Measurements from ENCODE around the gene GPRC5B.

Gene GPRC5B

DNA sequence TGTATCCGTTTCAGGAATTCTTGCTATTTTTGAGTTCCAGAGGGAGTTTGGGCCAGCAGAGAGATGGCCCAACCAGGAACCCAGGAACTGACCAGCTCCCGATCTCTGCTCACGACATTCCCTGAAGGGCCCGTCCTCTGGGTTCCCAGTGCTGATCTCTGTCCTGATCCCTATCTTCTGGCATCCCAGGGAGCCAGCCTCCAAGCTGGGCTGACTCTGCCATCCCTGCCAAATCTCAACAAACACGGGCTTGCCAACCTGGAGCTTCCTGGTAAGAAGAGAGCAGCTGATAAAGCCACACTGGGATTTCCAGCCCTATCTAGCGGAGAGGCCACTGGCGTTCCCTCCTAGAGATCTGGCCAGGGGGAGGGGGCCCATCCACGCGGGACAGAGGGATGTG is 16.2 kb downstream of the GPRC5B start:
- DNase-seq, result no peak

DNA sequence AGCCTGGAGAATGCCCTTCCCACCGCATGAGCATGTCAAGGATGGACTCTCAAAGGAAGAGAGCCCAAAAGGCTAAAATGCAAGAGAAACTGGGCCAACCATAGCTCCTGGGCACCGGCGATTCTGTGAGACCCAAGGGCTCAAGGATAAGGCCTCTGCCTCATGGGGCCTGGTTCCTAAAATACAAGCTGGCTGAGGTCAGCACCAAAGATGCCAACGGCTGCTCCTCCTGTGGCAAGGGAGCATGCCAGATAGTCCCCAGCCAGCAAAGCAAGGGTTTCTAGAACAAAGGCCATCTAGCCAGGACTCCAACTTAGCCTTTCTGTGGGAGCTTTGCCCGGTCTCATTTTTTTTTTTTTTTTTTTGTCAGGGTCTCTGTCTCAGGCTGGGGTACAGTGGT is 20.1 kb downstream of the GPRC5B start:
- no peak for DNase-seq

DNA sequence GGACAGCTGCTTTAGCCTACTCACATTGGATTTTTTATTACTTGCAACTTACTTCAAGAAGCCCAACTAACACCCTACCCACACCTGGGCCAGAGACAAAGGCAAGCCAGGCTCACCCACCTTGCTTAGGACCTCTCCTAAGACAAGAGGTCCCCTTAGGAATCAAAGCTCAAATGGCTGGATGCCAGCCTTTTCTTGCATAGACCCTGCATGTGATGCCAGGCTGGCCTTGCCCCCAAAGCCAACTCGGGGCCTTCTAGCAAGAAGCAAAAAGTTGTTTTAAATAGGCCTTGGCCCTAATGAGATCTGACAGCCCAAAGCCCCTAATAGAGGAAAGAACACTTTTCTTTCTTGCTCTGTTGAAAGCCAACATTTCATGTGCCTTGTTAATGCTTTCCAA is 20.7 kb downstream of the GPRC5B start:
- DNase-seq, result no peak

DNA sequence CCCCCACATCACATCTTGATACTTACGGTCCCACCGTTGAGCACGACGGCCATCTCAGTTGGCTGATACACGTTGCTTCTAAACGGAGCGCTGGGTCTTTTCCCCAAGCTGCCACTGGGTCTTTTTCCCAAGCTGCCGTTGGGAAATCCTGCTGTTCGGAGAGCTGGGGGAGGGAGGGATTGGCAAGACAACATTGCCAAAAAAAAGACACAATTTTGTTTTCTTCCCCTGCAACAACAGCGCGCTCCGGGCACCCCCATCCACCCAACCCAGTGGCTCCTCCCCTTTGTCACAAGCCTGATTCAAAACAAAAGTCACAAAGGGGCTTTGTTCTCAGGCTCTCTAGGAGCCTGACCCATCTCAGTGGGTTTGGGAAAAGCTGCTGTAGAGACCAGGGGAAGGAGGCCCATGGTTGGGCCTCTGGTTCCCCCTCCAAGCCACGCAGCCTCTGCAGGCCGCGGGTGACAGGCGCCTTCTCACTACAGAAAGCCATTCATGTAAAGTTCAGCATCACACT is 22.8 kb downstream of the GPRC5B start:
- DNase-seq, result no peak

DNA sequence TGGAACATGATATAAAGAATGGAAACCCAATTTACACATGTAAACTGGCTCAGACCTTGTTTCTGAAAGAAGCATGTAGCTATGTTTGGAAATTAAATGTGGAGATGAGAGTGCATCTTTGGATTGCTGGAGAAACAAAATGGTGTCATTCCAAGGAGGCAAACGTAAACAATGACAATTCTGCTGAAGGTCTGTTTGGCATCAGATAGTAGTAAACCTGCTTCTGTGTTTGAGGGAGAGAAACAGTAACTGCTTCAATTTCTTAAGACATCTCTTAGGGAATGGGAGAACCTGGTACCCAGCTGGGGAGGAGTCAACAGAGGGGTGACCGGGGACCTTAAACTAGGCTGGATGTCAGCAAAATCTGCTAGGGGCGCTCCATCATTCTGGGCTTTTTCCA is 23.5 kb downstream of the GPRC5B start:
- DNase-seq, result no peak

DNA sequence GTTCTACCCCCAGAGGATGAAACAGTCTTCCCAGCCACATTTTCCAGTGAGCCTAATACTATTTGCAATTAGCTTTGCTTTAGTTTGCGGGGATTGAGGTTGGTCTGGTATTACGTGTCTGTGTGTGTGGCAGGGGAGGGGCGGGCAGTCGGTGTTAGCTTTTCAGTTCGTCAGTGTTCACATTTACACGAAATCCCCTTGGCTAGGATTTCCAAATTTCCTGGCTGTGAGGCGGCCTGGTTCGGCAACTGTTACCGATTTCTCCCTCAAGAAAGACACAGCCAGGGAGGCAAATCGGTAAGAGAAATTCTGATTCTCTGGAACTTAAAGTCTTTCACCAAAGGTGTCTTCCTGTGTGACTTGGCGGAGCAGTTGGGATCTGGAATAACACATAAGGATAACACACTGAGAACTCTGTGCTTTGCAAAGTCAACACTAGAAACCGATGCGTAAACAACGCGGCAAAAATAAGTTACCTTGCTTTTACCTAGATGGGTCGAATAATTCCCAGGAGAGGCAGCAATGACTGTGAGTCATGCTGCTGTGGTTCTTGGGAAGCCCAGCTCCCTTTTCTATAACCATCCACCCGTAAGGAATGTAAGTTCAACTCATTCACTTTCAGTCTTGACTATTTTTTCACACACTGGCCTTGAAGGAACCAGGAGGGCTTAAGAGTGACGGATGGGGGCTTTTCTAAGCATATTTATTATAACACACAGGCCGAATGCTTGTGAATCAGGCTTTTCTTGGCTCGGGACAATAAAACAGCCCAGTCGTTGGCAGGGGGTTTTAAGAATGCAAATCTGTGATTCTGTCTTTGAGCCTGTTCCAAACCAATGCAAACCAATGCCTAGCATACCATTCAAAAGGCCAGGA is 24.2 kb downstream of the GPRC5B start:
- no peak for DNase-seq

DNA sequence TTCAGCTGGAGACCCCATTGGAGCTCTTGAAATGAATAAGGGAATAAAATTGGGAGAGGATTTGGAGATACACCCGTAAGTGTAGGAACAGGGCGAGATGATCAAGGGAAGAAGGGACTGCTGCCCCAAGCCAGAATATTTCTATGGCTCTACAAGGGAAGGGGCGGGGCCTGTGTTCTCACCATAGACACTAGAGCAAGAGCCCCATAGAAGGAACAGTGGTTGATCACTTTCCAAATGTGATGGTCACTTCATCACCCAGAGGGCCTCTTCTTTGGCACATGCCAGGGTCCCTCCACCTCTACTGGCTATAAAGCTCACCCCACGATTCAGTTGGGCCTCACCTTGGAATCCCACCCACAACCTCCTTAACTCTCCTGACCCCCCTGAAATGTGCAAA is 25.0 kb downstream of the GPRC5B start:
- no peak for DNase-seq

DNA sequence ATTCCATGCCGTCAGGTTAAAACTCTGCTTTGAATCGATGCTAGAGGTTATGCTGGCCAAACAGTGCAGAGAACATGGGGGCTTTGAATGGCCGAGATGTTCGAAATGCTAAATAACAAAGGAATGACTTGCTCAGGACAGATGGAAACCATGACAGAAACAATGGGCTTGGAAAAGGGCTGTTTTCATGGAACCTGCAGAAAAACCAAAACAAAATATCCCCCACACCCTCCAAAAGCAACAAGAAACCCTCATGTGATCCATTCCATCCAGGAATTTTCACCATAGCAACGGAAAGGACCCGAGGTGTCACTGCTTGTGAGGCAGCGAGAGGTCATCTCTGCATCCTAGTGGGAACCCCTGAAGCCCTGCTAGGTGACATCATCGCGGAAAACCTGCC is 25.5 kb downstream of the GPRC5B start:
- no peak for DNase-seq

DNA sequence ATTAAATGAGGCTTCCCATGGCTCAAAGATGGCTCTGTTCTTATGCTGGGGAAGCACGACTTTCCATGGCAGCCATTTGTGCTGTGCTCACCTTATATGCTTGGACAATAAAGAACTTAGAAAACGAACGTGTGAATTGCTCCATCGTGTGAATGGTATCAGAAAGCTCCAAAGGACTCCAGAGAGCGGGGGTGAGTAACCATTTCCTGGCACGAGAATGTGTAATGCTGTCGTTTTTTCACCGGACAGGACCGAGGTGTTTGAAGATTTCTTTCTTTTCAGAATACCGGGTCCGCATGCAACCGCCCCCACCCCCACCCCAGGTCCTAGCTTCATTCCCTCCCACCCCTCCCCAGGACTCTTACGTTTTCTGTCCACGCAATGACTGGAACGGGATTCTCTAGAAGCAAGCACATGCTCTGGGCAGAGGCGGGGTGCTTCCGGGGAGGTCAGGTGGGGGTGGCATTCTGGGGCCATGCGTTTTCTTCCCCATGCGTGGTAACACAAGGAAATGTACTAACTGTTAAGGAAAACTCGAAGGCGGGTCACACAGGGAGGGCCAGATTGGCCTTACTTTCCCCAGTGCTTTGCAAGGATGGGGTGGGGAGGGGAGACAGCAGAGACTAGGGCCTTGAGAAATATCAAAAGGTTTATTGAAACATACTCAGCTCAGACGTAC is 26.2 kb downstream of the GPRC5B start:
- DNase-seq, result no peak

DNA sequence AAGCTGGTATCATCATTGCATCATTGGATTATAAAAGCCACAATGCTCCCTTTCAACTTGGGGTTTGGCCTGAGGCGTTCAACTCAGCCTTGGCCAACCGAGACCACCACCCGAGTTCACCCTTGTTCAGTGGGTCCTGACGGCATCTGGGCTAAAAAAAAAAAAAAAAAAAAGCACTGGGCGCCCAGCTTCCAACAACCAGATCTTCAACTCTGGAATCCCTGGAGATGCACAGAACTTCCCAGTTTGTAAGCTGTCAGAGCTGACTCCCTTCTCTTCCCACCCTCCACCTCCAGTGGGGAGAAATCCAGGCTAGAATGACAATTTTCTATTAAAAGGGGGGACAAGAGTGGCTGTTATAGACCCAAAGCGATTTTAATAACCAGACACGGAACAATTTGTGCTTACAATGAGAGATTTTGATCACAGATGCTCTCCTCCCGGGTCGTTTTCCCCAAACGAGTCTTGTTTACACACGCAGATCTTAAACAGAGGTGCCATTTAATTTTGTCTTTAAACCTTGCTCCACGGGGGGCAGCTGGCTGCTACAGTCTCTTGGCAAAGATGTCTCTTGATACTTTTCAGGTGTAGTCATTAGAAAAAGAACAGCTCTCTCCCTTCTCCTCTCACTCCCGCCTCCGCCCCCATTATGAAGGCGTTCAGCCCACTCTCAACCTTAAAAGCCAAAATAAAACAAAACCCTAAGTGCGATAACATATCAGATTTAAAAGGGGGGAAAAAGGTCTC is 26.9 kb downstream of the GPRC5B start:
- DNase-seq, result no peak

DNA sequence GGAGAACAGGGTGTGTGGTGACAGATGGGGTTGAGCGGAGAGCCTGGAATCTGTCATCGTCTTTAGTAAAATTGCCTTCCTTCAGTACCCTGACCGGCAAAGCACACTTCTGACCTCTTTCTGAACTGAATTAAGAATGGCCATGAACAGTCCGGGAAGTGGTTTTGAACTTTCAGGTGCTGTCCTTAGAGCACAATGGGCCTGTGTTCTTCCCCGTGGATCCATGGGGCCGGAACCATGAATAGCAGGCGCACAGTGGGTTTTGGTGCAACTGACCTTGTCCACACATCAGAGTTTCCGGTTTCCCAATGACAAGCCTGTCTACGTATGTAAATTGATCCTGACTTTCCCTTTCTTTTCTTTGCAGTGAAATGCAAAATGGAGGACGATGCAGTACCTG is 28.5 kb downstream of the GPRC5B start:
- DNase-seq, result no peak

DNA sequence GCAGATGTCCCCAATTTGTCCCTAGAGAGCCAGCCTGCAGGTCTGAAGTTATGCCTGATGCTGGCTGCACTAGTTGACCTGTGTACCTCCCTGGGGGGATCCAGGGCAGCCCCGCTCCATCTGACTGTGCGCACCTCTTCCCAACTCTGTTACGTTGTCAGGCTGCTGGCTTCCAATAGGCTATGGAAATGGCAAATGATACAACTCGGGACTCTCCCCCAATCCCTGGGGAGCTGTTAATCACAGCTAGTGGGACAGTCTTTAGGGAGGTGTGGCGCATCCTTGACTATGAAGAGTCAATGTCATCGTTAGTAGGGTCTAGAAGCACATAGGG is 30.1 kb downstream of the GPRC5B start:
- no peak for DNase-seq

DNA sequence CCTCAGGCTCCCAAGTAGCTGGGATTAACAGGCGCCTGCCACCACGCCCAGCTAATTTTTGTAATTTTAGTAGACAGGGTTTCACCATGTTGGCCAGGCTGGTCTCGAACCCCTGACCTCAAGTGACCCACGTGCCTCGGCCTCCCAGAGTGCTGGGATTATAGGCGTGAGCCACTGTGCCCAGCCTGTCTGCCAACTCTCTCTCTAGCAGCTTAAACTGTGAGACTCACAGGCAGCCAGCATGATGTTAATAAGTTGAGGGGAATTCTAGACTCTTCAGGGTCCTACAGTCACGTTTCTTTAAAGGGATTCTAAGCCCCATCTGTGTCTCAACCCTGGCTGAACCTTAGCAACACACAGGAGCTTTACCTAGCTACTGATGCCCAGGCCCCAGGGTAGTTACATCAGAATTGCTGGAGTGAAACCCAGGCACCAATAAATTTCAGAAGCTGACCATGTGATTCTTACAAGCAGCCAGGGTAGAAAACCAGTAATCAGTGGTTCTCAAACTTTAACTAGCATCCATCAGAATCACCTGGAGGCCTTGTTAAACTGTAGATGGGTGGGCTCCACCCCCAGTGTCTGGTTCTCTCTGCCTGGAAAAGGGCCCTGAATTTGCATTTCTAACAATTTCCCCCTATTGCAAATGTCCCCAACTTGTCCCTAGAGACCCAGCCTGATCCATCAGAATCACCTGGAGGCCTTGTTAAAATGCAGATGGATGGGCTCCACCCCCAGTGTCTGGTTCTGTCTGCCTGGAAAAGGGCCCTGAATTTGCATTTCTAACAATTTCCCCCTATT is 30.7 kb downstream of the GPRC5B start:
- DNase-seq, result no peak

DNA sequence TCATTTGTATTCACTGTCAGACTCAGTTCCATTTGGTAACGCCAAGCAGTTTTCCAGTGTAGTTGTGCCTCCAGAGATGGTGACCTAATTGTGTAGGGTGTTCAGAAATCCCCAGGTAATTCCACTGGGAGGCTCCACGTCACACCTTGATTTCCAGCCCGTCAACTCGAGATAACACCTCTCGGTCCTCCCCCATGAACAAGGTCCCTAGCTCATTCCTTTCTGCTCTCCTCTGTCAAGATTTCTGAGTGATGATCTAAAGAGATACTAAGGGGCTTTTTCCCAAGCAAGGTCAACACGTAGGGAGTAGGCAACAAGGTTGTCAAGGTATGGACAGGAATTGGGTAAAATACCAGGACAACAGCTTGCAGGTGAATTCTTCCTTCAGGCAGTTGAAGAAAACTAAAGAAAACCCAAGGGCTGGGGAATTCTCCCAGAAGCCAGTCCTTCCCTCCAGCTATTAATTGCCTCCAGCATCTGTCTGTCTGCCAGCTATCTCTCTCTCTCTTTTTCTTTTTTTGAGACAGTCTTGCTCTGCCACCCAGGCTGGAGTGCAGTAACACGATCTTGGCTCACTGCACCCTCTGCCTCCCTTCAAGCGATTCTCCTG is 31.4 kb downstream of the GPRC5B start:
- DNase-seq, result no peak

DNA sequence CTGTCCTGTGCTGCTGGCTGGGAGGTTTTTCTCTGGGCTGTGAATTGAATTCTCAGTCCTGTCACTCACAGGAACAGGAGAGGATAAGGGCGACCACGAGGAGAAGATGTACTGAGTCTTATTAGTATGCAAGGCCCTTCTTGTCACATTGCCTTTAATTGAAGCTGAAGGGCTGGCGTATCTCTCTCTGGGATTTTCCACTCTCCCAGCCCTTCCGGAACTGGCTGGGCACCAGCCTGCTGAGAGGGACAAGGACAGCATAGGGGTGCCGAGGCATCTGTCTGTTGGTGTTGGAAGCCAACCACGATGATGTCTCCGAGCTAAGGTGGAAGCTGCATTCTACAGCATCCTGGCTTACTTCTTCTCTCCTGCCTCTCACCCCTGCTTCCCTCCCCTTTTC is 33.2 kb downstream of the GPRC5B start:
- DNase-seq, result no peak

DNA sequence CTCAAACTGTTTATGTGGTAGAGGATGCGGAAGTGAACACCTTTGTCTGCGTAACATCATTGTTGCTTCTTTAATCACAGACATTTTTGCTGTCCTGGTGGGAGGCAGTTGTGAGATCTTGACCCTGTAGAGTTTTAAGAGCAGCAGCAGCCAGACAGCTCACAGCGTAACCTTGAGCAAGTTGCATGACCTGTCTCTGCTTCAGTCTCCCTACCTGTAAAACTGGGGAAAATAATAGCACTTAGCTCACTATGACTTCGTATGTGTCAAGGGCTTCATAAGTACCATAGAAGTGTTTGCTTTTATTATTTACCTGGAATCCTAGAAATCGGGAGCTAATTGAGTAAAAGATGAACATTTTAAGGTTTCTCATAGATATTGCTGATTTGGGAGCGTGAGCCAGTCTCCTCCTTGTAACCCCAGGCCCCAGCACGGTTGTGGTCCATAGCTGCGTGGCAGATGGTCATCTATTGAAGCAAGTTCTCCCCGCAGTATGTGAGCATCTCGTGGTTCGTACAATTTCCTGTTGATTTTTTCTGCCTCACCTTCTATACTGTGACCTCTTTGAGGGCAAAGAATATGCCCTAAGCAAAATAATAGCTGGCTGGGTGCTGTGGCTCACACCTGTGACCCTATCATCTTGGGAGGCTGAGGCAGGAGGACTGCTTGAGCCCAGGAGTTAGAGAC is 34.4 kb downstream of the GPRC5B start:
- no peak for DNase-seq

DNA sequence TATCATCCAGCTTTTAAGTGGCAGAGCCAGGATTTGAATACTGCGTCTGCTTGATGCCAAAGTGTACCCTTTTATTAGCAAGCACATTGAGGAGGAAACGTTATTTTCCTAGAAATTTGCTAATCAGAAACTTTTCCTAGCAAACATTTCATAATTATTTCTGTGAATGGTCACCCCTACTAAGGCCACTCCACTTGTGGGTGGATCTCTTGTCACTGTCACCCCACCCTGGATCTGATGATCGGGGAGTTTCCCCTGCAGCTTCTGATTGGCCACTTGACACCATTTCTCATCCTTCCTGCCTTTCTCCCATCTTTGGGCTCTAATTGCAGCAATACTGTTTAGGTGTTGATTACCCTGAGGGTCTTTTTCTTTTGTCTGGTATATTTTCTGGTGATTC is 35.9 kb downstream of the GPRC5B start:
- no peak for DNase-seq

DNA sequence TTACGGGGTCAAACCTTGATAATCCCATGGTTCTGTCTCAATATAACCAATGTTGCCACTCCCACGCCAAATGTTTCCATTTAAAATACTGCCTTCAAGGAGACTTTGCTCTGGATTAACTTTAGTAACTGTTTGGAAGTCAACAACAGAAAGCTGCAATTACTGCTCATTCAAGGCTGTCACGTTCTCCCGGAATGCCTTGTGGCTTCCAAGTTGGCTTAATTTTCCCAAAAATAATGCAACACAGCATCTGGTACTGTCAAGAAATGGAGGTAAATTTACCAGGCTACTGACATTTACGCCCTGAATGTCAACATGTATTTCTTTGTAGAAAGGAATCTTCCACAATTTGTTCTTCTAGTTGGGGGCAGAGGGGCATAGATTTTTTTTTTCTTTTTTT is 38.2 kb downstream of the GPRC5B start:
- DNase-seq, result no peak

DNA sequence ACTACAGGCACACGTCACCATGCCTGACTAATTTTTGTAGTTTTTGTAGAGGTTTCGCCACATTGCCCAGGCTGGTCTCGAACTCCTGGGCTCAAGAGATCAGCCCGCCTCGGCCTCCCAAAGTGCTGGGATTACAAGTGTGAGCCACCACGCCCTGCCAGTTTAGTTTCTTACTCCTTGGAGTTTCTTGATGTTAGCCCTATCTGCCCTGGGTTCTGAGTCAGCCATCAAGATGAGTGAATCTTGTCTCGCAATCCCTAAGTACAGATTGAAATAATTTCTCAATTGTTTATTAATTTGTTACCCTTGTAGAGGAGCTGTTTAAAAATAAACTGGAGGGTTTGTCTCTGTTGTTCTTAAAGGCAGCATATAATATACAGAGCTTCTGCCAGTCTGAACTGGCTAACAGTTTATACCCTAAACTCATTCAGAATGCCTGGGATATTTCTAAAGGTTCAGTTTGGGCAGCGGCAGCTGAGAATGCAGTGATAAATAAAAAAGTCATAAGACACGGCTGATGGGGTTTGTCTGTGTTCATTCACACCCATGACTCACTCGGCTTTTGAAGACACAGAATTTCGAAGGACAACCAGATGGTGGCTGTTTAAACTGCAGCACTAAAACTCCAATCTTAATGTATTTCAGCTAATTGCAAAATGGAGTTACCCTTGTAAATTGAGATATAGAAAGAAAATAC is 39.6 kb downstream of the GPRC5B start:
- DNase-seq, result no peak

DNA sequence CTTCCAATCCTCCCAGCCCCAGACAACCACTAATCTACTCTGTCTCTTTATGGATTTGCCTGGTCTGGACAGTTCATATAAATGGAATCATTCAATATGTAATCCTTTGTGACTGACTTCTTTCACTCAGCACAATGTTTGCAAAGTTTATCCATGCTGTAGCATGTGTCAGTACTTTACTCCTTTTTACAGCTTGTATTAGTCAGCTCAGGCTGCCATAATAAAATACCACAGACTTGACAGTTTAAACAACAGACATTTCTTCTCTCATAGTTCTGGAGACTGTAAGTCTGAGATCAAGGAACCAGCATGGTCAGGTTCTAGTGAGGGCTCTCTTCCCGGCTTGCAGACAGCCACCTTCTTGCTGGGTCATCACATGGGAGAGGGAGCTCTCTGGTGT is 41.3 kb downstream of the GPRC5B start:
- DNase-seq, result no peak
